COLO668 (cell line): ENCODE data around the gene IGF2BP3.
A peak's percentile ranks its signal among the peaks of the same experiment; 100 is the strongest.

Experiments used
- DNase-seq: peaks from one replicate; lab custom pipeline; 2025; ENCODE audit not compliant: unreplicated experiment; lab: John Stamatoyannopoulos, UW

IGF2BP3 gene

GRCh38 chr7:23380961-23381360 lies 89.3 kb downstream of the IGF2BP3 start:
- no peak for DNase-seq

DNA sequence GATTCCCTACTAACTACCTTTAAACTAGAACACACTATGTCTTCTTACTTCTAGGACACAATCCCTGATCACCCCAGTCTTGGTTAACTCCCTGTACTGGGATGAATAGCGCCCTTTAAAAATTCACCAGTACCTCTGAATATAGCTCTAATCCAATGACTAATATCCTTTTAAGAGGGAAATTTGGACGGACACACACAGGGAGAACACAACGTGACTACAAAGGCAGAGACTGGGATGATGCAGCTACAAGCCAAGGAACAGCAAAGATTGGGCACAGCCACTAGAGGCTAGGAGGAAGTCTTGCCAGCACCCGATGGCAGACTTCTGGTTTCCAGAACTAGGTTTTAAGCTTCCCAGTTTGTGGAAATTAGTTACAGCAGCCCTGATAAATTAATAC lies 89.7 kb downstream of the IGF2BP3 start:
- DNase-seq, result no peak

- no peak for DNase-seq
Observed at GRCh38 chr7:23378996-23379395, 91.3 kb downstream of the IGF2BP3 start.

DNA sequence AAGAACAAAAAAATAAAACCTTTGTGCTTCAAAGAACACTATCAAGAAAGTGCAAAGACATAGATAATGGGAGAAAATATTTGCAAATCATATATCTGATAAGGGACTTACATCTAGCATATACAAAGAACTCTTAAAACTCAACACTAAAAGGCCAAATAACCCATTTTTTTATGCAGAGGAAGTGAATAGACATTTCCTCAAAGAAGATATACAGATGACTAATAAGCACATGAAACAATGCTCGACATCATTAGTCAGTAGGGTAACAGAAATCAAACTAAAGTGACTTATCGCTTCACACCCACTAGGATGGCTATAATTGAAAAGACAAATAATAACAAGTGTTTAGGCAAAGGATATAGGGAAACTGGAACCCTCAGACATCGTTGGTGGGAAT lies 93.2 kb downstream of the IGF2BP3 start:
- DNase-seq, result no peak

- DNase-seq, result no peak
Observed at GRCh38 chr7:23373151-23374004, 96.9 kb downstream of the IGF2BP3 start.

DNA sequence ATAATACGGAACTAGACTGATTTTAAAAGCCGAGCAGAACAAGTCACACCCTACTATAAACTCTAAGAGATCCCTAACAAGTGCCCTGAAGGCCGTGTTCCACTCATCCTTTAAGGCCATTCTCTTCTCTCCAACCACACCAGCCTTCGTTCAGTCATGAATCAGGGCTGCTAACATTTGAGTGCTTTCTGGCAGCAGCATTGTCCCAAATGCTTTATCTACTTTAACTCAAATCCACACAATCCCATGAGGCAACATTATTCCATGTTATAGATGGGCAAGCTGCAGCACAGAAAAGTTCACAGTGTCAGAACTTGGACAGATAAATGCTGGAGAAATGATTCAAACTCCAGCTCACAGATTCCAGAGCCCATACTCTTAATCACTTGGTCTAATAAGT lies 97.7 kb downstream of the IGF2BP3 start:
- DNase-seq, result no peak

DNA sequence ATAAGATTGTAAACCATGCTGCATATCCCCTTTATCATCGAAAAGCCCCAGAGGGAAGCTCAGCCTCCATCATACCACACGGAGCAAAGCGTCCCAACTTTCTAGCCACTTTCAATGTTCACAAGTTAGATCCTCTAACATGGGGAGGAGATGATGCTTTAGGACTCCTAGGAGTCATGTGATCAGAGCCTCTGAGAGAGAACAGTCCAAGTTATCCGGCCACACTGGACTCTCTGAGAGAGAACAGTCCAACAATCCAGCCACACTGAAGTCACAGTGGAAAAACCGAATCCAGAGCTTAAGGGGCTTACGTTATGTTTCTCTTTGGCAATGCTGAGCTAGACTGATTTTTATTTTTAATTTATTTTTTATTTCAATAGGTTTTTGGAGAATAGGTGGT lies 98.6 kb downstream of the IGF2BP3 start:
- no peak for DNase-seq

- DNase-seq, result no peak
Observed at GRCh38 chr7:23369695-23370404, 100.4 kb downstream of the IGF2BP3 start.

- DNase-seq, result no peak
Observed at GRCh38 chr7:23369100-23369499, 101.2 kb downstream of the IGF2BP3 start.

GRCh38 chr7:23358152-23358674 lies 112.1 kb downstream of the IGF2BP3 start:
- no peak for DNase-seq

DNA sequence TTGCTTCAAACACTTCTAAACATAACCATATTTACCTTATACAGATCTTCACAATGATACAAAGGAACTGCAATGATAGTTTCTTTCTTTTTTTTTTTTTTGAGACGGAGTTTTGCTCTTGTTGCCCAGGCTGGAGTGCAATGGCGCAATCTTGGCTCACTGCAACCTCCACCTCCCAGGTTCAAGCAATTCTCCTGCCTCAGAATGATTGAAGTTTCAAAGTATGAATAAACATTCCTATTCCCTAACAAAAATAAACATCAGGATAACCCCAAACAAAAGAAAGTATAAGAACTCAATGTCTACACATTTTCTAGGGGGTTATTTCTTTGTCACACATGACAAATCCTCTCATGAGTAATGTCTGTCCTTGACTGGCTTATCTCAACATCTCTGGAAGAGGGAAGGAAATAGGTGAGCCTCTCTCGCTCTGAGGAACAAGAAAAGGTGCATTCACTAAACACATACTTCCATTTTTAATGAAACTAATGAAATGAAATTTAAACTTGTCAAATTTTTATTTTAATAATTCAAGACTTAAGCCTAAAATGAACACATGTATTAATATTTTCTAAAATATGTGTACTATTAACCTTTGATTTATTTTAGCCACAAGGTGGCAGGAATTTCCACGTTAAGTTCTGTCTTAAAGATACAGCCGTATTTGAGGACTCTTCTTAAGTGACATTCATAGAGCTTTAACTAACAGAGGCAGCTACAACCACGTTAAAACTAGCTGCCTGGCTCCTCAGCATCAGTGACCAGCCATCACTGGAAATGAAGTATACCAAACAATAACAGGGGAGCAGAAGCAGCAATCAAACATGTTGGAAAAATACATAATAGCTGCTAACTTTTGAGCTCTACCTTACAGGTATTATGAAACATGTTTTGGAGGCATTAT lies 112.8 kb downstream of the IGF2BP3 start:
- no peak for DNase-seq

DNA sequence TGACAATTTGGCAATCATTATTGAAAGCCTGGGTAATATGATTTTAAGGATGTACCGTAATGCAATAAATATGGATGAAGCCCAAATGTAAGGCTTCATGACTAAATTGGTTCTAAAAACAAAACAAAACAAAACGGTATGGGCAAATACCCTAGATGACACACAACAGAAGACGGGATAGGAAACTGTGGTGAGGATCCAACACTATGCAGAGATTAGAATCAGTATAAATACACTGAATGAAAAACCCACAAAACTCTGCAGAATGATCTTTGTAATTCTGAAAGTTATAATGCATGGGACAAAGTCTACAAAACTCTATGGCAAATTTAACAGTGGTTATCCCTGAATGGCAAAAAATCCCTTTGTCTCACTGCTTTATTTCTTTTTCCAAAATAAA lies 113.6 kb downstream of the IGF2BP3 start:
- no peak for DNase-seq

- DNase-seq, result no peak
Observed at GRCh38 chr7:23356168-23356567, 114.1 kb downstream of the IGF2BP3 start.

GRCh38 chr7:23353172-23353571 lies 117.1 kb downstream of the IGF2BP3 start:
- DNase-seq, result peak; percentile 50

DNA sequence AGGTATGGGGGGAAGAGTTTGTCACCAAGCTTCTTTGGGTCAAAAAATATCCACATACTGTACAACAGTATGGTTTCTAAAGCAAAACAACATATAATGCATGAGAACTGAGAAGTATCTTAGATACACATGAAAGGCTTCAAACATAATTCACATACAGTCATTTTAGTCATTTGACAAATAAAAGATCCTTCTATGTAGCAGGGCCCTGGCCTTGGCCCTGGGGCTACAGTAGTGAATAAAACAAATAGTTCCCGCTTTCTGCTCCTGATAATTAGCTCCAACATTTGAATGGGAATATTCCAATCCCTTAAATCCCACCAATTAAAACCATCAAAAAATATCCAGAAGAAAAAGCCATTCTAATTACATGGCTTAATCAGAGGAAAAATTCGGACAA lies 119.8 kb downstream of the IGF2BP3 start:
- DNase-seq, result no peak

GRCh38 chr7:23349484-23350157 lies 120.7 kb downstream of the IGF2BP3 start:
- no peak for DNase-seq

GRCh38 chr7:23347682-23348180 lies 122.6 kb downstream of the IGF2BP3 start:
- DNase-seq, result no peak

GRCh38 chr7:23347033-23347681 lies 123.1 kb downstream of the IGF2BP3 start:
- DNase-seq, result no peak

DNA sequence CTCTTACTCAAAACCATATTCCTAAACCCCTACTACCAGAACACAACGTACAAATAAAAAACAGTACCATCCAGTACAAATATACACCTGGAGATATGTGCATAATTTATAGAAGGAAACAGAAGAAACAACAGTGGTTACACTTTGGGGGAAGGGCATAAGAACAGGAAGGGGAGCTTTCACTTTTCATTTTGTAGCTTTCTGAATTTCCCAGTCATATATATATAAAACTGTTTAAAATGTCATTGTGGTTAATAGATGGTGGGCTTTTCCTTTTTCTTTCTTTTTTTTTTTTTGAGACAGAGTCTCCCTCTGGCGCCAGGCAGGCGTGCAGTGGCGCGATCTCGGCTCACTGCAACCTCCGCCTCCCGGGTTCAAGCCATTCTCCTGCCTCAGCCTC lies 124.0 kb downstream of the IGF2BP3 start:
- no peak for DNase-seq

DNA sequence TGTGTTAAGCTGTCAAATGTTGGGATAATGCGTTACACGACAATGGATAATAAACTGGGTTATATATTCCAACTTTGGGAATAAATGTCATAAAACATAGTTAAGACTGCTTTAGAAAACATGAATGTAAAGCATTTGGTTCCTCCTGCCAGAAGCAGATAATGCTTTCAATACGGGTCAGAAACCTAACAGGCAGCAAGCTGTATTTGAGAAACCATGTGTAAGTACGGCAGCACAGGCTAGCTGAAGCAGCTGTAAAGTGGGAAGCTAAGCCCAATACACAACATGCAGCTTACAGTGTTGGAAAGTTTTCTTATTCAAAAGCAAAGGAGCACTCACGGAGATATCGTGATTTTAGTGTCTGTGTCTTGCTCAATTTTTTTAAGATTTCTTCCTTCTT lies 124.7 kb downstream of the IGF2BP3 start:
- DNase-seq, result no peak
